MM.1S (cell line): Measurements from ENCODE around the gene SLC16A10.

Experiments used
- DNase-seq: peaks from one replicate; pipeline ENCODE4 v3.0.0-alpha.2; 2015
- H2AFZ ChIP-seq: fragments of 300-600 bp; sonication (generic); 2 replicates; pipeline ENCODE4 v1.6.0; 2016; ENCODE audit warnings: antibody characterized with exemption, low read length
- H3F3A ChIP-seq: fragments of 300-600 bp; sonication (generic); 2 replicates; pipeline ENCODE4 v1.6.1; 2016; ENCODE audit warnings: mild to moderate bottlenecking, antibody characterized with exemption, low read length, moderate library complexity, mixed read lengths; ENCODE audit not compliant: insufficient read depth
- H3K27ac ChIP-seq: fragments of 300-600 bp; sonication (generic); 2 replicates; pipeline ENCODE4 v1.5.1; 2016; ENCODE audit warnings: mild to moderate bottlenecking, low read length
- H3K27me3 ChIP-seq: fragments of 300-600 bp; sonication (generic); replicated peaks from 2 replicates; pipeline ENCODE4 v1.6.0; 2016; ENCODE audit warnings: low read length; ENCODE audit not compliant: insufficient read depth
- H3K36me3 ChIP-seq: fragments of 300-600 bp; sonication (generic); replicated peaks from 2 replicates; pipeline ENCODE4 v1.6.1; 2016; ENCODE audit warnings: mild to moderate bottlenecking, low read length, mixed read lengths; ENCODE audit not compliant: insufficient read depth
- H3K4me1 ChIP-seq: fragments of 300-600 bp; sonication (generic); 2 replicates; pipeline ENCODE4 v1.6.1; 2016; ENCODE audit warnings: low read length, mixed read lengths
- H3K4me2 ChIP-seq: fragments of 300-600 bp; sonication (generic); 2 replicates; pipeline ENCODE4 v1.6.0; 2016; ENCODE audit warnings: low read depth, low read length
- H3K4me3 ChIP-seq: fragments of 300-600 bp; sonication (generic); 2 replicates; pipeline ENCODE4 v1.5.1; 2016; ENCODE audit warnings: low read length, mixed read lengths
- H3K79me2 ChIP-seq: fragments of 300-600 bp; sonication (generic); 2 replicates; pipeline ENCODE4 v1.6.1; 2016; ENCODE audit warnings: mixed run types, low read length, mixed read lengths
- H3K9ac ChIP-seq: fragments of 300-600 bp; sonication (generic); 2 replicates; pipeline ENCODE4 v1.6.1; 2016; ENCODE audit warnings: low read length, mixed read lengths
- H3K9me2 ChIP-seq: fragments of 300-600 bp; sonication (generic); replicated peaks from 2 replicates; pipeline ENCODE4 v1.6.1; 2016; ENCODE audit warnings: mild to moderate bottlenecking, low read length, mixed read lengths; ENCODE audit not compliant: insufficient read depth
- H3K9me3 ChIP-seq: fragments of 300-600 bp; sonication (generic); replicated peaks from 2 replicates; pipeline ENCODE4 v1.6.1; 2016; ENCODE audit warnings: mild to moderate bottlenecking, low read length, mixed read lengths; ENCODE audit not compliant: insufficient read depth
- H4K20me1 ChIP-seq: fragments of 300-600 bp; sonication (generic); 2 replicates; pipeline ENCODE4 v1.6.1; 2016; ENCODE audit warnings: mild to moderate bottlenecking, low read length, moderate library complexity, mixed read lengths; ENCODE audit not compliant: insufficient read depth
- EZH2 ChIP-seq: fragments of 300-600 bp; sonication (generic); optimal IDR thresholded peaks from 2 replicates; pipeline ENCODE3; 2017; ENCODE audit warnings: low read depth, mild to moderate bottlenecking, antibody characterized with exemption, low read length, mixed read lengths
- EZH2phosphoT487 ChIP-seq: fragments of 300-600 bp; sonication (generic); IDR thresholded peaks from 2 replicates; pipeline ENCODE4 v1.6.1; 2018; ENCODE audit warnings: antibody characterized with exemption, low read length
- TF ChIP-seq, protein P1 (sequence below): fragments of 300-600 bp; sonication (generic); IDR thresholded peaks from 2 replicates; pipeline ENCODE4 v1.5.1; 2016; ENCODE audit warnings: antibody characterized with exemption, low read length, mixed read lengths

Gene SLC16A10

DNA sequence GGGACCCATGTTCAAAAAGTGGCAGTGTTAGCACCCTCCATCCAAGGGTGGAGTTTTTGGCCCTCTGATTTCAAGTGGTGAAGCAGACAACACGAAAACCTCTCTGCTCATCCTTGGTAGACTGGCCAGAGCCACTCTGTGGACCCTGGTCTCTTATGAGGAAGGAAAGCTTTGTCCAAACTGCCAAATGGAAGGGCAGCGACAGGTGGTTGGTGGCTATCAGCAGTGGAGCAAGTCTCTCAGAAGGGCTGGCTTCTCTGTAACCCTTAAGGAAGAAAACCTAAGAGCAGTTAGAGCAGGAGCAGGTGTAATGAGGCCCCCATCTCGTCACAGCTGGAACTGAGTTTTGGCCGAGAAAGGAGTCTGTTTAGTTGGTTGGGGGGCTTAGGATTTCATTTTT lies 155.8 kb downstream of the SLC16A10 start:
- H3K36me3 ChIP-seq = no peaks in the 10 kb centered on the region
- H3K4me2 ChIP-seq = no peak overlapping the region
- no peak for DNase-seq
- no peaks in the 10 kb centered on the region for H3K79me2 ChIP-seq
- no peak overlapping the region for H2AFZ ChIP-seq
- no peaks in the 10 kb centered on the region for H3F3A ChIP-seq
- H4K20me1 ChIP-seq = no peaks in the 10 kb centered on the region
- H3K27me3 ChIP-seq = no peaks in the 10 kb centered on the region
- no peaks in the 10 kb centered on the region for H3K9me3 ChIP-seq
- H3K4me1 ChIP-seq = no peaks in the 10 kb centered on the region
- TF ChIP-seq EZH2phosphoT487 (no peak), EZH2 (no peak)
- TF ChIP-seq, protein P1, sequence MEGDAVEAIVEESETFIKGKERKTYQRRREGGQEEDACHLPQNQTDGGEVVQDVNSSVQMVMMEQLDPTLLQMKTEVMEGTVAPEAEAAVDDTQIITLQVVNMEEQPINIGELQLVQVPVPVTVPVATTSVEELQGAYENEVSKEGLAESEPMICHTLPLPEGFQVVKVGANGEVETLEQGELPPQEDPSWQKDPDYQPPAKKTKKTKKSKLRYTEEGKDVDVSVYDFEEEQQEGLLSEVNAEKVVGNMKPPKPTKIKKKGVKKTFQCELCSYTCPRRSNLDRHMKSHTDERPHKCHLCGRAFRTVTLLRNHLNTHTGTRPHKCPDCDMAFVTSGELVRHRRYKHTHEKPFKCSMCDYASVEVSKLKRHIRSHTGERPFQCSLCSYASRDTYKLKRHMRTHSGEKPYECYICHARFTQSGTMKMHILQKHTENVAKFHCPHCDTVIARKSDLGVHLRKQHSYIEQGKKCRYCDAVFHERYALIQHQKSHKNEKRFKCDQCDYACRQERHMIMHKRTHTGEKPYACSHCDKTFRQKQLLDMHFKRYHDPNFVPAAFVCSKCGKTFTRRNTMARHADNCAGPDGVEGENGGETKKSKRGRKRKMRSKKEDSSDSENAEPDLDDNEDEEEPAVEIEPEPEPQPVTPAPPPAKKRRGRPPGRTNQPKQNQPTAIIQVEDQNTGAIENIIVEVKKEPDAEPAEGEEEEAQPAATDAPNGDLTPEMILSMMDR = no peak
- no peak overlapping the region for H3K4me3 ChIP-seq
- no peaks in the 10 kb centered on the region for H3K9me2 ChIP-seq
- H3K9ac ChIP-seq = no peak overlapping the region
- no peak overlapping the region for H3K27ac ChIP-seq

DNA sequence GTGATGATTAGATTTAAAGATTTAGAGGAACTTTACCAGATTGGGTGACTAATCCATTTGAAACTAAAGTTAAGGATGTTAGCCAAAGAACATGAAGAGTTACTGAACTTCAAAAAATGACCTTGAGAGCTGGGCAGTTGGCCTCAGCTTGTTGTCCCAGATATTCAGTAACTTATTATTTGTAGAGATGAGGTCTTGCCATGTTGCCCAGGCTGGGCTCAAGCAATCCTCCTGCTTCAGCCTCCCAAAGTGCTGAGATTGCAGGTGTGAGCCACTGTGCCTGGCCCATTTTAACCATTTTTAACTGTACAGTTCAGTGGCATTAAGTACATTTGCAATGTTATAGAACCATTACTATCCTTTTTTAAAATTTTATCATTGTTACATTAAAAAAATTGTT lies 161.5 kb downstream of the SLC16A10 start:
- no peaks in the 10 kb centered on the region for H3F3A ChIP-seq

DNA sequence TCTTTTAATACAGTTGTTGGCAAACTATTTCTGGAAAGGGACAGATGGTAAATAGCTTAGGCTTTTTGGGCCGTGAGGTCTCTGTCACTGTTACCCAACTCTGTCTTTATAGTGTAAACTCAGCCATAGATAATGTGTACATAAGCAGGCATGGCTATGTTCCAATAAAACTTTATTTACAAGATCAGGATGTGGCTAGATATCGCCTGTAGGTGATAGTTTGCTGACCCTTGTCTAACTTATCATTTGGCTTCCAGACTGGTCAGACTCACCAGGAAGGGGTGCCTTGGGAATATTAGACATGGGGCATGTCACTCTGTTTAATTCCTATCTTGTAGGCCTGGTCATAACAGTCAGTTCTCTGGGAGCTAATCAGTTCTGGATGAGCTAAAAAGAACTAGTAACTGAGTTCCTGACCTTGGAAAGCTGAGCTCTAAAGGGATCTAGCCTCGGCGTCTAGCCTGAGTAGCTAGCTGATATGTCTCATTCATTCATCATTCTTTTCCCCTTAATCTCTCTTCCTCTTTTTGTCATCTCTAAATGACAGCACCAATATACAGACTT lies 163.6 kb downstream of the SLC16A10 start:
- no peak overlapping the region for H3K9ac ChIP-seq
- no peaks in the 10 kb centered on the region for H3K36me3 ChIP-seq
- no peaks in the 10 kb centered on the region for H3K9me3 ChIP-seq
- TF ChIP-seq, protein P1 = no peak
- no peak for TF ChIP-seq EZH2
- no peak for TF ChIP-seq EZH2phosphoT487
- no peak overlapping the region for H3K4me3 ChIP-seq
- no peaks in the 10 kb centered on the region for H3K79me2 ChIP-seq
- no peaks in the 10 kb centered on the region for H3K27me3 ChIP-seq
- no peak overlapping the region for H3K4me2 ChIP-seq
- no peak overlapping the region for H2AFZ ChIP-seq
- no peaks in the 10 kb centered on the region for H3K9me2 ChIP-seq
- H3F3A ChIP-seq = no peaks in the 10 kb centered on the region
- H3K4me1 ChIP-seq = no peaks in the 10 kb centered on the region
- H4K20me1 ChIP-seq = no peaks in the 10 kb centered on the region
- no peak for DNase-seq
- no peak overlapping the region for H3K27ac ChIP-seq

More for the DNA sequence above, 161.5 kb downstream of the SLC16A10 start:
- H3K4me2 ChIP-seq = no peak overlapping the region
- no peaks in the 10 kb centered on the region for H4K20me1 ChIP-seq
- no peak overlapping the region for H3K4me3 ChIP-seq
- no peaks in the 10 kb centered on the region for H3K9me3 ChIP-seq
- H3K9ac ChIP-seq = no peak overlapping the region
- no peaks in the 10 kb centered on the region for H3K27me3 ChIP-seq
- TF ChIP-seq EZH2phosphoT487 (no peak), EZH2 (no peak)
- TF ChIP-seq, protein P1 = no peak
- DNase-seq = no peak
- H2AFZ ChIP-seq = no peak overlapping the region
- no peaks in the 10 kb centered on the region for H3K79me2 ChIP-seq
- no peaks in the 10 kb centered on the region for H3K4me1 ChIP-seq
- H3K27ac ChIP-seq = no peak overlapping the region
- H3K9me2 ChIP-seq = no peaks in the 10 kb centered on the region
- H3K36me3 ChIP-seq = no peaks in the 10 kb centered on the region
